Heart left ventricle (tissue), 13 donors: ENCODE data around the gene SLC22A12.

Source experiments
- POLR2A ChIP-seq, 2 donors: fragments of 450-650 bp; IDR thresholded peaks; one replicate each; pipeline ENCODE4 v1.6.1; 2017; ENCODE audit warnings: antibody characterized with exemption in 2 of 2, mild to moderate bottlenecking in 2 of 2, moderate library complexity in 2 of 2
- TF ChIP-seq, protein P1 (sequence below), 12 donors: fragments of 200-600 bp; sonication (generic) in 4 of 12; IDR thresholded peaks; one replicate each; pipeline versions ENCODE4 v1.5.0 to v1.8.0; 2018 to 2022; ENCODE audit warnings: antibody characterized with exemption in 12 of 12, mild to moderate bottlenecking in 5 of 12
- donor health status: ischemic (EF 13 %, LVEDD 7.1; RV severe dilation, severe dysfunction).
- donor health status: DM: no; HTN: yes; CAD: no.
- donor health status: DM: no; HTN: no; CAD: no.
- donor health status: ischemic (EF 25% LVEDD 6.9; RV normal size, moderate dysfunction).
- donor health status: ischemic (EF 25% LVEDD 5.7; RV mildly dilated, moderate dysfunction).
- donor health status: ischemic (EF 35%, LVEDD 5.7; RV mildly dilated, moderate dysfunction).
- donor health status: nonischemic (EF 11% LVEDD 7.7; RV severe dilation, severe dysfunction).
- donor health status: DM: yes; HTN: yes; CAD: no.
- donor health status: PGD.
- donor health status: ischemic (EF 29% LVEDD 5.4; RV normal size, mild dysfunction).
- donor health status: nonischemic (EF 23%, LVEDD 6.1; RV moderate dilation, normal function).

DNA sequence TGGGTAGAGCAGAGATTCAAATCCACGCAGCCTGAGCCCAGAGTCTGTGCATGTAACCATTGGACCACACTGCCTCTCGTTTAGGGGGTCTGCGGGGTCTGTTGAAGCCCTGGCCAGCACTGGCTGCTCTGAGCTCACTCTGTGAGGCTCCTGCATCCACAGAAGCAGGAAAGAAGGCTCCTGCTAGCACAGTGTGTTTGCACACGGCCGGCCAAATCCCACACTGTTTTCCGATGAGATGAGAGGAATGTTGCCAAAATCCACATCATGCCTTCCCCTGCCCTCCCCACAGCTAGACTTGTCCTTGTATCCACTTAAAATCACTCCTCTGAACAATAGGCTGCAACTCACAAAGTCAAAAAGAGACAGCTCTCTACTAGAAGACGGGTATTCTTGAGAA is 10.6 kb upstream of the SLC22A12 start:
- TF ChIP-seq POLR2A (IDR thresholded peaks at IDR 0.05) = no peak
- TF ChIP-seq, protein P1, sequence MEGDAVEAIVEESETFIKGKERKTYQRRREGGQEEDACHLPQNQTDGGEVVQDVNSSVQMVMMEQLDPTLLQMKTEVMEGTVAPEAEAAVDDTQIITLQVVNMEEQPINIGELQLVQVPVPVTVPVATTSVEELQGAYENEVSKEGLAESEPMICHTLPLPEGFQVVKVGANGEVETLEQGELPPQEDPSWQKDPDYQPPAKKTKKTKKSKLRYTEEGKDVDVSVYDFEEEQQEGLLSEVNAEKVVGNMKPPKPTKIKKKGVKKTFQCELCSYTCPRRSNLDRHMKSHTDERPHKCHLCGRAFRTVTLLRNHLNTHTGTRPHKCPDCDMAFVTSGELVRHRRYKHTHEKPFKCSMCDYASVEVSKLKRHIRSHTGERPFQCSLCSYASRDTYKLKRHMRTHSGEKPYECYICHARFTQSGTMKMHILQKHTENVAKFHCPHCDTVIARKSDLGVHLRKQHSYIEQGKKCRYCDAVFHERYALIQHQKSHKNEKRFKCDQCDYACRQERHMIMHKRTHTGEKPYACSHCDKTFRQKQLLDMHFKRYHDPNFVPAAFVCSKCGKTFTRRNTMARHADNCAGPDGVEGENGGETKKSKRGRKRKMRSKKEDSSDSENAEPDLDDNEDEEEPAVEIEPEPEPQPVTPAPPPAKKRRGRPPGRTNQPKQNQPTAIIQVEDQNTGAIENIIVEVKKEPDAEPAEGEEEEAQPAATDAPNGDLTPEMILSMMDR (IDR thresholded peaks at IDR 0.05) = no peak
